ENCODE data around the gene ITSN1.
"Not testable (repeated sequence)": the region's sequence is repeated elsewhere in the genome, so short reads cannot be mapped to it uniquely, and the experiment has no call there.

ITSN1 gene

DNA sequence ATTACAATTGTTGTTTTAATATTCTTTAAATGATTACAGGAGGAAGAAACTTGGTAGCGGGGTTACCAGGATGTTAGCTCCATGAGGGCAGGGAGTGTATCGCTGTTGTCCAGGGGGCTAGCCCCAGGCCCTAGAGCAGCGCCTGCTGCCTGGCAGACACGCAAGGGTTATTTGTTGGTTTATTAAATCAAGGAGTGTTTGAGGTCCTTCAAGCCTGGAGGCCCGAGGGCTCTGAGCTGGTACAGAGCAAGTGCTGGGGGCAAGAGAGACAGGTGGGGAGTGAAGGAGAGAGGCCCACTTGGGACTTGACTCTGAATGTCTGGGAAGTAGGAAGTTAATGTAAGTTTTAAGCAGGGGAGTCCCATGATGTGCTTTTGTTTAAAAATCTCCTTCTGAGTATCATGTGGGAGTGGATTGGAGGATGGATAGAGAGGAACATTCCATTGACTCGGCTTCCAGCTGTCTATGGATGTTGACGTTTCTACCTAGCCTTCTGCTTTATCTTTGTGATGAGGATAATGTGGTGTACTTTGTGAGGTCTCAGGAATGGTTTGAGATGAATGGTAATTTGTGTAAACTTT, 8.7 kb downstream of the ITSN1 start:
- DNase-seq (ENCODE audit: low spot score) = no peak
- no peak for FAIRE-seq

DNA sequence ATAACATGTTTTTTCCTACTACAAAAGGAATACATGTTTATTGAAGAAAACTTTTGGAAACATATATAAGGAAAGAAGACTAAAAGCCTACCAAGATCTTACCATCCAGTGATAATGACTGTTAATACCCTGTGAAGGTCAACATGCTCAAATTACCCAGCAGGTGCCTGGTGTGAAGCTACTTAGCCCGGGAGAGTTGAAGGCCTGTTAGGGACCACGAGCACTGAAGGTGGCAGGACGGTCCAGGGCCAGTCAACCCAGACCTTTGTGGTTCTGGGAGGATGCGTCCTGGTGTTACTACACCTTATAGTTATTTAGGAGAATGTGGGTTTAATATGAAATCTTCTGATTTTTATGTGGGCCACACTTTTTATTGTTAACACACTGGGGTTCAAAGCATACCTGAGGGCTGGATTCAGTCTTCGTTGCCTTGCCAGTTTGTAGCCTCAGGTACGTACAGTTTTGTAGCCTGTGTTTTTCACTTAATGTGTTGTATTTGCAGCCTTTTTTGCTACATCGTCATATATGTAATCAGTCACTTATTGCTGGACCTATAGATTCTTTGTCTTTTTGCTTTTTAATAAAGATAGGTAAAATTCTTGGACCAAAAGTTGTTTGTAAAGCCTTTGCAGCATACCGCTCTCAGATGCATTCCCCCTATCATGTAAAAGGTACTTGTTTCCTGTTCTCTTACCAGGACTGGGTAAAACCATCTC, 9.8 kb downstream of the ITSN1 start:
- FAIRE-seq (no peak), DNase-seq (ENCODE audit: low spot score) (no peak)

DNA sequence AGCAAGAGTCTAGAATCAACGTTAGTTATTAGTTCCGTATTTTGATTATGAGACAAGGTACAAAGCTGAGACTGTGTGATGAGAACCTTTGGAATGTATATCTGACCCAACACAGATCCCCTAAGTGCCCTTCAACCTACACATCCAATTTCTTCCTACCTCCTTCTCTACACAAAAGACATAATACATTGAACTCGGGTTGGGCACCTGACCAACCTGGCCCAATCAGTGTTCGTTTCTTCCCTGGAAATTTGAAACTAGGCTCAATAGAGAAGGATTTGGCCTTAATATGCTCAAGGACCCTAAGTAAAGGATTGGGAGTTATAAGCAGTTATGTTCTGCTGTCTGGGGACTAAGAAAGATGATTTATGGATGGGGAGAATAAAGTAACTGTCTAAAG, 12.1 kb downstream of the ITSN1 start:
- FAIRE-seq (no peak), DNase-seq (ENCODE audit: low spot score) (no peak)

DNA sequence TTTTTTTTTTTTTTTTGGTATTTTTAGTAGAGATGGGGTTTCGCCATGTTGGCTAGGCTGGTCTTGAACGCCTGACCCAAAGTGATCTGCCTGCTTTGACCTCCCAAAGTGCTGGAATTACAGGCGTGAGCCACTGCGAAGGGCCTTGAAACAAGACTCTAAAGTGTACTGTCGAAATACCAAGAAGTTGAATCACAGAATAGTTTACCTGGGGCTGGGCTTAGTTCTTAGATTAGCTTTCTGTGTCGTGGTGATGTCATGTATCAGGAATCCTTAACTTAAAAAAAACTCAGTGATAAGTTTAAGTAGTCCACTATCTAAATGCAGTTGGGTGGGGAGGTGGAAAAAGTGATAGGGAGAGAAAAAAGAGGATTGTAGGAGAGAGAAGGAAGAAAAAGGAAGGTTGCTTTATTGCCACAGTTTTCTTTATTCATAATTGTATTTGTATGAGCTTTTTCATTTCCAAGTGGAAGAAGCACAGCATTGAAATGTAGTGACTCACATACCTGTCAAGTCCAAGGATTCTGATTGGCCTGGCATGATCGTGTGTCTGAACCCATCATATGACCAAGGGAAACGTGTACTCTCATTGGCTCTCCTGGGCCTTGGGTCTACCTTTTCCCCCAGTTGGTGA, 13.4 kb downstream of the ITSN1 start:
- peak; percentile 92 for FAIRE-seq

DNA sequence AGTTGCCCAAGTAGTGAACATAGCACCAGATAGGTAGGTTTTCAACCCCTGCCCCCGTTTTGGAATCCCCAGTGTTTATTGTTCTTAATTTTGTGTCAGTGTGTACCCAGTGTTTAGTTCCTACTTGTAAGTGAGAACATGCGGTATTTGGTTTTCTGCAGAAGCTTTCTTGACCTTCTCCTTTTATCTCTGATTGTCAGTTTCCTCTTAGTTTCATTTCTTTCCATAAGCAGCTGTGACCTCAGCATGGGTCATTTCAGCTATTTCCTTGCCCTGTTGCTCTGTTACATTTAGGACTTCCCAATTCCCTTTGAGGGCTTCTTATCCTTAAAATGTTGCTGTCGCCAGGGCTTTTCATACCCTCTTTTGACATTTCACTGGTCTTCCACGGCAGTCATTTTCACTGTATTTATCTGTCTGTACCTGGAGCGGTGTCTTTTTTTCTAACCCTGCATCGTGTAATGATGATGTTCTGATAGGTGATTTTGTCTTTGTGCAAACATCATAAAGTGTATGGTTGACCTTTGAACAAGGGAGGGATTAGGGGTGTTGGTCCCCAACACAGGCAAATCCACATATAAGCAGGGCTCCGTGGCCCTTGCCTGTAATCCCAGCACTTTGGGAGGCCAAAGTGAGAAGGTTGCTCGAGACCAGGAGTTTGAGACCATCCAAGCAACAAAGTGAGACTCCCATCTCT, 15.0 kb downstream of the ITSN1 start:
- FAIRE-seq (no peak), DNase-seq (ENCODE audit: low spot score) (no peak)

More for the DNA sequence above, 13.4 kb downstream of the ITSN1 start:
- peak; percentile 97 for DNase-seq (ENCODE audit: low spot score)

DNA sequence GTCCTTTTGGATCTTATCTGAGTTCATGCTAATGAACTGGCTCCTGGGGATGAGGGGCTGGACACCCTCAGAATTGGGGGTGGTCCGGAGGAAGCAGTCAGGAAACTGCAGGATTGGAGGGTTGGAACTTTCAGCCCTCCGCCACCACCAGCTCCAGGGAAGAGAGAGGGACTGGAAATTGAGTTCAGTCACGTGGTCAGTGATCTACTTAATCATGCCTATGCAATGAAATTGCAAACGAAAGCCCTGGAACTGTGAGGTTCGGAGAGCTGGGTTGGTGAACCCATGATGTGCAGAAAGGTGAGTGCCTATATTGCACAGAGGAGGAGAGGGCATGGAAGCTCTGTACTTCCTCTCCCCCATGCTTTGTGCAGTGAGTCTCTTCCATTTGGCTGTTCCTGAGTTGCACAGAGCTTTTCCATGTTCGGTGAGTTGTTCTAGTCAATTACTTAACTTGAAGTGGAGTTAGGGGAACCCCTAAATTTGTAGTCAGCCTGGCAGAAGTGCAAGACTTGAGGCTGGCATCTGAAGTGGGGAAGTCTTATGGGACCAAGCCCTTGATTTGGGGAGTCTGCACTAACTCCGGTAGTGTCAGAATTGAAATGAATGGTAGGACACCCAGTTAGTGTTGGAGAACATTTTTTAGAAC, 16.7 kb downstream of the ITSN1 start:
- no peak for DNase-seq (ENCODE audit: low spot score)
- FAIRE-seq = no peak

DNA sequence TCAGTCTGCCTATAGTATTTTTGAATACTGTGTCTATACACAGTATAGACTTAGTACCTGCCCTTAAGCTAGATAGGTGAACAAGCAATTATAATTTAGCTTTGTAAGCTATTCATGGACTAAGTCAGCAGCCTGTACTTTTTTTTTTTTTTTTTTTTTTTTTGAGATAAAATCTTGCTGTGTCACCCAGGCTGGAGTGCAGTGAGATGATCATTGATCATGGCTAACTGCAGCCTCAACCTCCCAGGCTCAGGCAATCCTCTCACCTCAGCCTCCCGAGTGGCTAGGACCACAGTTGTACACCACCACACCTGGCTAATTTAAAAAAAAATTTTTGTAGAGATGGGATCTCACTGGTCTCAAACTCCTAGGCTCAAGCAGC, 17.3 kb downstream of the ITSN1 start:
- no peak for DNase-seq (ENCODE audit: low spot score)
- no peak for FAIRE-seq

DNA sequence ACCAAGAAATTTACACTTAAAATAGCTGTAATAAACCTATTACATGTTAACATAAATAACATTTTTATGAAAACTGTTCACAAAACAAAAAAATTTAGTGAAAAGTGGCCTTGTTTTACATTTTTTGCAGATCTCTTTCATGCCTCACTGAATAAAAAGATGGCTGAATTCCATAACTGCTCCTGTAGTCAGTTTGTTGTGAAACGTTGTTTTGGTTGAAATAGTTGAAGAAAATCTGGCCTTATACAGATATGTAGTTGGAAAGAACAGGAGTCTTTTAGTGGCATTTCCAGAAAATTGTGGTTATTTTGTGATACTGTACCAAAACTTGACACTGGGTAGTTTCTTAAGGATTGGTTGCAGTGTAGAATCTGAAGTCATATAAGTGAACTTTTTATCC, 18.1 kb downstream of the ITSN1 start:
- no peak for DNase-seq (ENCODE audit: low spot score)

DNA sequence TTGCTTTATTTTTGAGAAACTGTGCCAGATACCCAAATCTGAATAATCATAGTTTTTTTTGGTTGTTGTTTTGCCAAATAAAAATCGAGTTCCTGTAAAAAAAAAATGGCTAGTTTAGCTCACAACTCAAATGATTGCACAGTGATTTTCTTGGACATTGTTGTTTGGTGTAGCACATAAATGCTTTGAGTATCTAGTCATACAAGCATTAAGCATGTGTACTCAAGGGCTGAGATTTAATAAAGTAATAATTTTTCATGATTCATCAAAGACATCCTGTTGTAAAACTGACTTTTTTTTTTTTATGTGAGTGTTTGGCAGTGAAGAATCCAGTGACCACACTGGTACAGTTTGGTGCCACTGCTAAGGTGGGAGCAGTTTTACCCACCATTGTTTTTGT, 18.8 kb downstream of the ITSN1 start:
- FAIRE-seq = no peak
- no peak for DNase-seq (ENCODE audit: low spot score)

More for the DNA sequence above, 18.1 kb downstream of the ITSN1 start:
- FAIRE-seq = no peak

DNA sequence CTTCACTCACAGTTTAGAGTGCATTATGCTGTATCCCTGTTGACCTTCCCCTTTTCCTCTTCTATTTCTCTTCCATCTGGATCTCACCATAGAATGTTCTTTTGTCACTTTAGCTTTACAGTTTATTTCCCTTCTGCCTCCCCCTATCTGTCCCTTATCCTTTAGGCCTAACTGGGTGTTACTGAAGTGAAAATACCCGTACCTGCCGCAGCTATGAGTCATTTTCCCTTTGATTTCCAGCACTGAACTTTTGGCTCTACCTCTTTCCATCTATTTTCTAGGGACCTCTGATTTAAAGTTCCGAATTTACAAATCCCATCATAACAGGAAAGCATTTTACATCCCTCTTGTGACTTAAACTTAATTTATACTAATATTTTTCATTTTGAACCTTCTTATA, 19.7 kb downstream of the ITSN1 start:
- DNase-seq (ENCODE audit: low spot score) = no peak
- no peak for FAIRE-seq

DNA sequence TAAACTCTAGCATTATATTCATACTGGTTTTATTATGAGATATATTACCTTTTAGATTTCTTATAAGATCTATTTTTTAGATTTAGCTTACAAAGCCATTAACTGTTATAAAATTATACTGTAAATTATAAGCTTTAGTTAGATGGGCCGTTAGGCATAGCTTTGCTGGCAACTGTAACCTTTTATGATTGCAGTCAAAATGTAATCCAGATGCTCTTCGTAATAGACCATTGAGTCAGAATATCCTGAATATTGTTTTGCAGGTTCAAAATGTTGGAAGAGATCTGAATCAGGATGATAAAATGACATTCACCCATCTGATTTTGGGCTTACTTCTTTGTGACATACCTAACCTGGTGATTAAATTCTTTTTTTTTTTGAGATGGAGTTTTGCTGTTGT, 20.9 kb downstream of the ITSN1 start:
- DNase-seq (ENCODE audit: low spot score) (no peak), FAIRE-seq (no peak)

DNA sequence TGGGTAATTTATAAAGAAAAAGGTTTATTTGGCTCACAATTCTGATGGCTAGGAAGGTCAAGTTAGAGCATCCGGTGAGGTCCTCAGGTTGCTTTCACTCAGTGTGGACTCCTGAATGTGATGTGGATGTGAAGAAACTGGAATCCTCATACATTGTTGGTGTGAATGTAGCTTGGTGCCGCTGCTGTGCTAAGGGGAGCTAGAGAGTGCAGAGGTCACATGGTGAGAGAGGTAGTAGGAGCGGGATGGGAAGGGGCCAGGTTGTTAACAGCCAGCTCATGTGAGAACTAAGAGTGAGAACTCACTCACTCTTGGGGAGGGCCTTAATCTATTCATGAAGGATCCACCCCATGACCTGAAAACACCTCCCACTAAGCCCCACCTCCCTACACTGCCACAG, 21.8 kb downstream of the ITSN1 start:
- no peak for FAIRE-seq
- no peak for DNase-seq (ENCODE audit: low spot score)

DNA sequence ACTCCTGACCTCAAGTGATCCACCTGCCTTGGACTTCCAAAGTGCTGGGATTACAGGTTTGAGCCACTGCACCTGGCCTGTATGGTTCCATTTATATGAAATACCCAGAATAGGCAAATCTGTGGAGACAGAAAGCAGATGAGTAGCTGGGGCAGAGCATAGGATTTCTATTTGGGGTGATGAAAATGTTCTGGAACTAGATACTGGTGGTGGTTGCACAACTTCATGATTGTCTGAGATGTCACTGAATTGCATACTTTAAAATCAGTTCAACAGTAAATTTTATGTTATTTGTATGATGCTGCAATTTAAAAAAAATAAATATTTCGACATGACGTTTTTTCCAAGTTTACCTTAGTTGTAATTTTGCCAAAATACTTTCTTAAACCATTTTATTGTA, 23.9 kb downstream of the ITSN1 start:
- FAIRE-seq = no peak

DNA sequence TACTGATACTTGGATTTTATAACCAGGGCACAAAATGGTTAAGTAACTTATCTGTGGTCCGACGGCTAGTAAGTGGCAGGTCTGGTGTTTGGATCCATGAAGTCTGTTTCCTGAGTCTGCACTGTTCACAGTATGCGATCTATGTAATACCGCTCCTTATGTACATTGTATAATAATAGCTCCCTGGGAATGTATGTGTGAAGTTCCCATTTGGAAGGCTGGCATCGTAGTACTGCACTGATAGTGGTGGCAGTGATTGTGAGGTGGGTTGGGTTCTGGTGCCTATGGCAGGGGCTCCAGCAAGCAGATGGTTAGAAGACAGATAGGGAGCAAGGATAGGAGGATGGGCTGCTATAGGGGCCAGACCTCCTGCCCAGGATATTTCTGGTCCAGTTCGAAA, 25.3 kb downstream of the ITSN1 start:
- no peak for FAIRE-seq
- no peak for DNase-seq (ENCODE audit: low spot score)

More for the DNA sequence above, 23.9 kb downstream of the ITSN1 start:
- DNase-seq (ENCODE audit: low spot score) = no peak

DNA sequence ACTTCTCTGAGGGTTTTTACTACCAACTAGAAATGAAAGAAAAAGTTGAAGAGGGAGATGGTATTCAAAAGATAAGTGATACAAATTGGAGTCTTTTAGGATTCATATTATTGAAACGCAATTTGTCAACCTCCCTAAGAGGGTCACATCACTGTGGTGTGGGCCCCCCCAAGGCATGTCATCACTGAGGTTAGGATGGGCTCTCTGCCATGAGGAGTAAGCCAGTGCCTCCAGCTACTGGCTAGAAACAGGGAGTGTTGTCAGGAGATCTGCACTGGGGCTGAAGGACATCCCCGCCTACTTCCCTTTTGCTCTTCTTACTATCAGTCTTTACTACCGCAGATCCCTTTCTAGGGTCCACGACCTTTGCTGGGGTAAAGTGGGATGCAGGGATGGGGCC, 25.9 kb downstream of the ITSN1 start:
- DNase-seq (ENCODE audit: low spot score) (no peak), FAIRE-seq (no peak)

DNA sequence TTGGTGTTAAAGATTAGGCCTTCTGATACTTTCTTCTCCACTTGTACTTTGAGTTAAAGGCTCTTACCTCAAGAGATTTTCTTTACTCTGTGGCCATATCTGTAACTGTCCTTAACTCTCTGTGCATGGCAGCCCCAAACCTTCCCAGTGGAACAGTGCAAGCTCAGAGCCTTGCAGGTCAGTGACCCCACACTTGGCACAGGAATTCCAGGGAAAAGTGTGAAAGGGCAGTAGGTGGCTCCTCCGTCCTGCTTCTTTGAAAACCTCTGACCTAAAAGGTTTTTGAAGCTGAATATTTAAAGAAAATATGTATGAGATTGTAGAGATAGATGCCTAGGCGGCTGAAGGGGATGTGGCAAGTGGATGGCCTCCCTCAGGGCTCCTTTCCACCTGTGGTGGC, 26.3 kb downstream of the ITSN1 start:
- FAIRE-seq (no peak), DNase-seq (ENCODE audit: low spot score) (no peak)

DNA sequence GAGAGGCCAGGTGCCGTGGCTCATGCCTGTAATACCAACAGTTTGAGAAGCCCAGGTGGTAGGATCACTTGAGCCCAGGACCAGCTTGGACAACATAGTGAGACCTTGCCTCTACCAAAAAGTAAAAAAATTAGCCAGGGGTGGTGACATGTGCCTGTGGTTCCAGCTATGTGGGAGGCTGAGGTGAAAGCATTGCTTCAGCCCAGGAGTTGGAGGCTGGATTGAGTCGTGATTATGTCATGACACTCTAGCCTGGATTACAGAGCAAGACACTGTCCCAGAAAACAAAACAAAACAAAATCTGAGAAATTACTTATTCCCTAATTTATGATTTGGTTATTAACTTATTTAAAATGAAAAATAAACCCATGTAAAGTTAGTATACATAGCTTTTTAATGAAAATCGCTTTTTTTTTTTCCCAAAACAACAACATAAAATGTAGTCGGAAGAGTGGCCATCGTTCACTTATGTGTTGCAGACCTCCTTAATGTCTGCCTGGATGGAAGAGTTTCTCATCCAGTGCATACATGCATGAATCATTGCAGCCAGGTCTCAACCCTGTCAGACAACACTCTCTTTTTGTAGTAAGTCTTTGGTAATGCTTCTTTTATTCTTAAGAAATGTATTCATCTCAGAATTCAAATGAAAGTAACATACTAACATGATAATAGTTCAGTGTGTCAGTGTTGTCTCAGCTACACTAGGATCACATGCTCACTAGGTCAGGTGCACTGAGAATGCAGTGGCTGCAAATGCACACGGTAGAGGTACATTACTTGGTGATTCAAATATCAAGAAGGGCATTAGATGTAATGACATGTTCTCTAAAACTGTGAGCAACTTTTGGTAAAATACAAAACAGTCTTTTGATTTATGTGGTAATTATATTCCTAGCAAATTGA, 28.0 kb downstream of the ITSN1 start:
- no peak for FAIRE-seq
- DNase-seq (ENCODE audit: low spot score) = no peak

DNA sequence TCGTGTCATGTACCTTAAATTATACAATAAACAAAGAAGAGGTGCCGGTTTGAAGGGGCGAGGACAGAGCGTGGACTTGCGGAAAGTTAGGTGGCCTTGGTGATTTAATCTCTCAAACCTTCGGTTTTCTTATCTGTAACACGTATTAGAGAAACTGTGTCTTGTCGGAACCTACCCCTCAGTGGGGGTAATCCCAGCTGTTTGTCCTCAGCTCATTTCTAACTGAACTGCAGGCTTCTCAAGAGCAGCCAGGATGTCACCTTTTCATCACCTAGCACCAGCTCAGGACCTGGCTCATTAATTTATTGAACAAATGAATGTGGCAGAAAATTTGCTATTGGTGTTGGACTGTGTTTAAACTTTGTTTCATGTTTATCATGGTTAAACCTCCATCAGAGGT, 31.2 kb downstream of the ITSN1 start:
- DNase-seq (ENCODE audit: low spot score) (no peak), FAIRE-seq (no peak)

DNA sequence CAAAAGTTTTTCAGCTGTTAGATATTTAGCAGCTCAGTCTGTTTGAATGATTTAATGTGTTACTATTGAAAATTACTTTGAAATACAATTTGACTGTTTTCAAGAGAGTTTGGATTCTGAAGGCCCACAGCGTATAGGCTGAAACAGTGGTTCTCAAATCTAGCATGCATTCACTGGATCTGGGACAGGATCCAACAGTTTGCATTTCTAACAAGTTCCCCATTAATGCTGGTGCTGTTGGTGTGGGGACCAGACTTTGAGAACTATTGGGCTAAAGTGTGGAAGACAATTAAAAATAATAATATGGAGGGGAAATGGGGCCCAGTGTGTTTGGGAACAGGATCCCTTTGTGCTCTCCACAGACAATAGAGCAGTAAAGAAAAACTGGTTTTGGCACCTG, 31.9 kb downstream of the ITSN1 start:
- DNase-seq (ENCODE audit: low spot score) (no peak), FAIRE-seq (no peak)

DNA sequence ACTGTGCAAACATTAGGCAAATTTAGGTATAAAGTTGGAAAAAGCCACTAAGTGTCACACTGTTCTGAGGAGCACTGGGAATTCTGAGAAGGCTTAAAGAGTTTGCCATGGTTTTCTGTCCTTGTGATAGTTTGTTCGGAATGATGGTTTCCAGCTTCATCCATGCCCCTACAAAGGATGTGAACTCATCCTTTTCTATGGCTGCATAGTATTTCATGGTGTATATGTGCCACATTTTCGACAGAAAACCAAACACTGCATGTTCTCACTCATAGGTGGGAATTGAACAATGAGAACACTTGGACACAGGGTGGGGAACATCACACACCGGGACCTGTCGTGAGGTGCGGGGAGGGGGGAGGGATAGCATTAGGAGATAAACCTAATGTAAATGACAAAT, 34.4 kb downstream of the ITSN1 start:
- not testable (repeated sequence) for DNase-seq (ENCODE audit: low spot score); FAIRE-seq

DNA sequence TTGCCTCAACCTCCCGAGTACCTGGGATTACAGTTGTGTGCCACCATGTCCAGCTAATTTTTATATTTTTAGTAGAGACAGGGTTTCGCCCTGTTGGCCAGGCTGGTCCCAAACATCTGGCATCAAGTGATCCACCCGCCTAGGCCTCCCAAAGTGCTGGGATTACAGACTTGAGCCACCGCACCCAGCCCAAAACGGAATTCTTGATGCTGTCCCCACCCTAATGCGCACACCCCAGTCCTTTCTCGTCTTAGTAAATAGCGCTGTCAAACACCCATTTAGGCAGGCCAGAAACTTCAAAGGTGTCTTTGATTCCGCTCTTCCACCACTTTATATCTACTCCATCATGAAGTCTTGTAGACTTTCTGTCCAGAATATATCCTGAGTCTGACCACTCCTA, 35.1 kb downstream of the ITSN1 start:
- no peak for DNase-seq (ENCODE audit: low spot score)
- no peak for FAIRE-seq

Data from RCC 7860 (cell line).